Liver (tissue), 9 donors: Measurements from ENCODE around the gene SRSF4. TPM values are rescaled to one million over a fixed set of nuclear protein-coding genes. Genes with fewer than 3 reads are reported as not detected.

Experiments
- DNase-seq: peaks from one replicate; pipeline ENCODE4 v3.0.0-alpha.2; 2017; ENCODE audit warnings: low spot score
- H3K27ac ChIP-seq, 2 donors: one replicate each; pipeline ENCODE4 v1.7.0; 2013; ENCODE audit warnings: inconsistent platforms in 2 of 2, low read length in 2 of 2, control low read depth in 1 of 2, low read depth in 1 of 2, mild to moderate bottlenecking in 1 of 2
- H3K27me3 ChIP-seq, 4 donors: one replicate each; pipeline versions ENCODE4 v1.6.1 to v1.7.0; 2013; ENCODE audit warnings: low read length in 3 of 4, inconsistent platforms in 1 of 4, mild to moderate bottlenecking in 1 of 4, moderate library complexity in 1 of 4; ENCODE audit not compliant: control insufficient read depth in 4 of 4, insufficient read depth in 4 of 4
- H3K36me3 ChIP-seq, 4 donors: one replicate each; pipeline versions ENCODE4 v1.6.1 to v1.7.0; 2013; ENCODE audit warnings: low read length in 3 of 4, mild to moderate bottlenecking in 3 of 4, low read depth in 1 of 4, moderate library complexity in 1 of 4; ENCODE audit not compliant: control insufficient read depth in 4 of 4, insufficient read depth in 3 of 4
- H3K4me1 ChIP-seq, 4 donors: one replicate each; pipeline versions ENCODE4 v1.6.1 to v1.7.0; 2013; ENCODE audit warnings: low read length in 3 of 4, mild to moderate bottlenecking in 3 of 4, moderate library complexity in 1 of 4; ENCODE audit not compliant: control insufficient read depth in 4 of 4, insufficient read depth in 4 of 4
- H3K4me3 ChIP-seq, 3 donors: one replicate each; pipeline versions ENCODE4 v1.6.1 to v1.7.0; 2013; ENCODE audit warnings: low read length in 3 of 3, control low read depth in 1 of 3, low read depth in 1 of 3, mild to moderate bottlenecking in 1 of 3
- H3K9ac ChIP-seq, 2 donors: one replicate each; pipeline ENCODE4 v1.7.0; 2013; ENCODE audit warnings: low read length in 2 of 2, mild to moderate bottlenecking in 2 of 2, moderate library complexity in 2 of 2, control low read depth in 1 of 2, low read depth in 1 of 2
- H3K9me3 ChIP-seq, 4 donors: one replicate each; pipeline versions ENCODE4 v1.6.1 to v1.7.0; 2013; ENCODE audit warnings: low read length in 3 of 4; ENCODE audit not compliant: control insufficient read depth in 4 of 4
- ATF3 ChIP-seq: IDR thresholded peaks from 2 replicates; pipeline ENCODE4 v1.6.1; 2016; ENCODE audit warnings: antibody characterized with exemption
- EGR1 ChIP-seq, 2 donors: IDR thresholded peaks; 2 replicates each; pipeline ENCODE4 v1.6.1; 2016 to 2018; ENCODE audit warnings: antibody characterized with exemption in 2 of 2, low read depth in 2 of 2
- FOXA1 ChIP-seq: IDR thresholded peaks from 2 replicates; pipeline ENCODE4 v1.6.1; 2016; ENCODE audit warnings: antibody characterized with exemption
- FOXA2 ChIP-seq: IDR thresholded peaks from 2 replicates; pipeline ENCODE4 v1.6.1; 2016; ENCODE audit warnings: antibody characterized with exemption
- GABPA ChIP-seq, 2 donors: IDR thresholded peaks in 1 of 2; conservative IDR thresholded peaks in 1 of 2; 2 replicates each; pipeline ENCODE4 v1.6.1; 2016; ENCODE audit warnings: antibody characterized with exemption in 2 of 2, mild to moderate bottlenecking in 1 of 2, moderate library complexity in 1 of 2
- HNF4A ChIP-seq, 2 donors: conservative IDR thresholded peaks; 2 replicates each; pipeline ENCODE4 v1.6.1; 2016; ENCODE audit warnings: antibody characterized with exemption in 2 of 2, mild to moderate bottlenecking in 2 of 2
- HNF4G ChIP-seq: IDR thresholded peaks from 2 replicates; pipeline ENCODE4 v1.6.1; 2016; ENCODE audit warnings: antibody characterized with exemption
- JUND ChIP-seq, 2 donors: IDR thresholded peaks; 2 replicates each; pipeline ENCODE4 v1.6.1; 2016; ENCODE audit warnings: antibody characterized with exemption in 2 of 2
- MAX ChIP-seq: IDR thresholded peaks from 2 replicates; pipeline ENCODE4 v1.6.1; 2016; ENCODE audit warnings: antibody characterized with exemption
- NR2F2 ChIP-seq: IDR thresholded peaks from 2 replicates; pipeline ENCODE4 v1.6.1; 2016; ENCODE audit warnings: antibody characterized with exemption
- REST ChIP-seq: IDR thresholded peaks from 2 replicates; pipeline ENCODE4 v1.6.1; 2016; ENCODE audit warnings: antibody characterized with exemption, mild to moderate bottlenecking
- RXRA ChIP-seq, 2 donors: IDR thresholded peaks; 2 replicates each; pipeline ENCODE4 v1.6.1; 2017 to 2018; ENCODE audit warnings: antibody characterized with exemption in 2 of 2, mild to moderate bottlenecking in 1 of 2
- SP1 ChIP-seq: IDR thresholded peaks from 2 replicates; pipeline ENCODE4 v1.6.1; 2018; ENCODE audit warnings: antibody characterized with exemption, mild to moderate bottlenecking
- TAF1 ChIP-seq: conservative IDR thresholded peaks from 2 replicates; pipeline ENCODE4 v1.6.1; 2016; ENCODE audit warnings: antibody characterized with exemption, mild to moderate bottlenecking
- YY1 ChIP-seq: IDR thresholded peaks from 2 replicates; pipeline ENCODE4 v1.6.1; 2016; ENCODE audit warnings: antibody characterized with exemption, mild to moderate bottlenecking
- WGBS: extraction: QIAGEN DNeasy Blood & Tissue Kit; methylation state at CpG from one replicate; pipeline ENCODE4 v1.1.7; 2013; 5-methylcytosine and 5-hydroxymethylcytosine counted together
- polyA plus RNA-seq, 2 donors: library from polyadenylated mRNA; stranded (reverse) in 1 of 2; unstranded in 1 of 2; fragments of 200-250 nt in 1 of 2; fragments of >200 nt in 1 of 2; fragmentation: Nextera tagmentation in 1 of 2; extraction: Ambion mirVana in 1 of 2; gene quantifications; one replicate each; pipeline versions ENCODE4 v1.2.1 to v1.2.3, GENCODE V29; 2013 to 2015
- total RNA-seq, 2 donors: library from RNA; depleted of rRNA; stranded (reverse); fragments of >200 nt; gene quantifications; one replicate each; pipeline ENCODE4 v1.2.3, GENCODE V29; 2014
- TF ChIP-seq, protein P1 (sequence below): fragments of 150-350 bp; IDR thresholded peaks from 2 replicates; pipeline ENCODE4 v1.5.1; 2017; ENCODE audit warnings: improper control_type of control experiment, low read depth, low read length; ENCODE audit not compliant: missing input control
- donor health status: healthy.
- donor health status: healthy.
- donor health status: healthy.
- donor health status: healthy.
- donor health status: healthy.

SRSF4 gene
- total and polyA plus RNA-seq, 4 donors: 24.0 to 45.8 (median 30.2) TPM

GRCh38 chr1:29202053-29202452 lies 20.4 kb upstream of the SRSF4 start:
- WGBS: 88% methylated on average over 1 of the region's 1 CpG
- peak overlapping the region; percentile 10 to 13 for H3K27ac ChIP-seq
- H3K9me3 ChIP-seq: no peaks in the 10 kb centered on the region
- no peak overlapping the region for H3K4me3 ChIP-seq
- no peaks in the 10 kb centered on the region for H3K27me3 ChIP-seq
- no peak overlapping the region for H3K9ac ChIP-seq
- H3K4me1 ChIP-seq: peaks cover 0 to 11% (median 1%) of the 10 kb centered on the region in 4 donors
- DNase-seq: no peak
- TF ChIP-seq RXRA (IDR thresholded peaks at IDR 0.05) (no peak), HNF4A (conservative IDR thresholded peaks at IDR 0.05) (no peak), FOXA2 (no peak), YY1 (no peak), JUND (IDR thresholded peaks at IDR 0.05) (no peak), MAX (no peak), ATF3 (no peak), SP1 (no peak), REST (no peak), NR2F2 (no peak), FOXA1 (no peak), TAF1 (no peak)
- TF ChIP-seq, protein P1, sequence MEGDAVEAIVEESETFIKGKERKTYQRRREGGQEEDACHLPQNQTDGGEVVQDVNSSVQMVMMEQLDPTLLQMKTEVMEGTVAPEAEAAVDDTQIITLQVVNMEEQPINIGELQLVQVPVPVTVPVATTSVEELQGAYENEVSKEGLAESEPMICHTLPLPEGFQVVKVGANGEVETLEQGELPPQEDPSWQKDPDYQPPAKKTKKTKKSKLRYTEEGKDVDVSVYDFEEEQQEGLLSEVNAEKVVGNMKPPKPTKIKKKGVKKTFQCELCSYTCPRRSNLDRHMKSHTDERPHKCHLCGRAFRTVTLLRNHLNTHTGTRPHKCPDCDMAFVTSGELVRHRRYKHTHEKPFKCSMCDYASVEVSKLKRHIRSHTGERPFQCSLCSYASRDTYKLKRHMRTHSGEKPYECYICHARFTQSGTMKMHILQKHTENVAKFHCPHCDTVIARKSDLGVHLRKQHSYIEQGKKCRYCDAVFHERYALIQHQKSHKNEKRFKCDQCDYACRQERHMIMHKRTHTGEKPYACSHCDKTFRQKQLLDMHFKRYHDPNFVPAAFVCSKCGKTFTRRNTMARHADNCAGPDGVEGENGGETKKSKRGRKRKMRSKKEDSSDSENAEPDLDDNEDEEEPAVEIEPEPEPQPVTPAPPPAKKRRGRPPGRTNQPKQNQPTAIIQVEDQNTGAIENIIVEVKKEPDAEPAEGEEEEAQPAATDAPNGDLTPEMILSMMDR: no peak
- H3K36me3 ChIP-seq: peaks cover 6 to 38% (median 11%) of the 10 kb centered on the region in 4 donors

DNA sequence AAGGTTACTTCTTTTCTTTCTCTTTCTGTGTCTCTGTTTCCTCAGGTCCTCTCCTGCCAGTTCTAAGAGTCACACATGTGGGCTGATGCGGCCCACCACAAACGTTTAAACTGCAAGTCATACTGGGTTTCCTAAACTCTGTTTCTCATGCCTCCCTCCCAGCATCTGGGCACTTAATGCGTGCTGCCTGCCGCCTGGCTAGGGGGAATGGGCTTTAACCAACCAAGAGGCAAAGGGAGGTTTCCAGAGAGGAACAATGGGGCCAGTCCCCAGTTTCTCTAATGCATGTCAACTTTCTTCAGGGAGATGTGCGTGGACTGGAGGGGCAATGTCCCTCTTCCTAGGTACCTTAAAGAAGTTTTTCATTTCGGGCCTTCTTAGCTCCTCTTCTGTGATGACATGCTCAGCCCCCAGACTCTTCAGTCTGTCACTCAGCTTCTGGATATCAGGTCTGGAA lies 19.9 kb upstream of the SRSF4 start:
- H3K27me3 ChIP-seq: no peaks in the 10 kb centered on the region
- H3K27ac ChIP-seq: no peak overlapping the region
- no peak for DNase-seq
- no peak overlapping the region for H3K4me3 ChIP-seq
- WGBS: 90% methylated on average over 6 of the region's 6 CpGs
- no peaks in the 10 kb centered on the region for H3K9me3 ChIP-seq
- H3K4me1 ChIP-seq: peaks cover 0 to 12% (median 1%) of the 10 kb centered on the region in 4 donors
- peaks cover 6 to 35% (median 10%) of the 10 kb centered on the region in 4 donors for H3K36me3 ChIP-seq
- no peak overlapping the region for H3K9ac ChIP-seq
- TF ChIP-seq, protein P1: no peak
- no peak for TF ChIP-seq EGR1 (IDR thresholded peaks at IDR 0.05; ENCODE audit: low read depth in 2 of 2)
- no peak for TF ChIP-seq SP1
- no peak for TF ChIP-seq ATF3
- TF ChIP-seq FOXA1: no peak
- TF ChIP-seq NR2F2: no peak
- TF ChIP-seq MAX: no peak
- TF ChIP-seq TAF1: no peak
- no peak for TF ChIP-seq REST
- TF ChIP-seq FOXA2: no peak
- no peak for TF ChIP-seq RXRA (IDR thresholded peaks at IDR 0.05)
- no peak for TF ChIP-seq YY1
- TF ChIP-seq HNF4A (conservative IDR thresholded peaks at IDR 0.05): no peak
- no peak for TF ChIP-seq JUND (IDR thresholded peaks at IDR 0.05)
- no peak for TF ChIP-seq HNF4G
- no peak for TF ChIP-seq GABPA (IDR thresholded peaks at IDR 0.05 in 1 of 2, conservative IDR thresholded peaks at IDR 0.05 in 1 of 2)
